ENCODE measurements around the gene ZDHHC11. TPM values are rescaled to one million over a fixed set of nuclear protein-coding genes. Genes with fewer than 3 reads are reported as not detected.

ZDHHC11 gene
- total RNA-seq, 8 experiments from 2014 or later = 2.0 to 11.9 (median 6.8) TPM

DNA sequence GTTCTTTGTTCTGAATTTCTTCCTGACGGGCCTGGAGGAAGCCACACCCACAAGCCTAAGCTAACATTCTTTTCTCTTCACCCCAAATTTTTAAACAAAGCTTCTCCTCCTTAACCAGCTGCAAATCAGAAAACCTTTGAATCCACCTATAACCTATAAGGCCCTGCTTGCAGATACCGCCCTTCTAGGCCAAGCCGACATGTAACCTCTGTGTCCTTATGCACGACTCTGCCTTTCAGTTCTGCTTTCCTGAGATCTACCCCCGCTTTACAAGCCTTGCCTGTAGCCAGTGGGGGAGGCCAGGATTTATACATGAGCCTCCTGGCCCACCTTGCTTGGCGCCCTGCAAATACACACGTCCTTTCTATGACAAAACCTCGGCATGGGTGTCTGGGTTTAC, 22.5 kb upstream of the ZDHHC11 start:
- H3K4me1 ChIP-seq (replicated peaks in 1 of 2) = no peaks in the 10 kb centered on the region
- no peak for ATAC-seq (replicated peaks in 6 of 8)
- H3K27ac ChIP-seq = no peak overlapping the region
- WGBS, 10 experiments = 75 to 100% (median 88%) methylated on average over 2 to 7 of the region's 8 CpGs; no CpG with 5 or more reads in 2 of the 10 experiments
- in situ Hi-C loops (cut with MboI; ENCODE audit: low pct_unique_long_range_greater_than_20kb in 2 of 9, low sequenced_read_pairs in 9 of 9, unreplicated experiment in 9 of 9) = no loop called here
- H3K4me3 ChIP-seq = no peak overlapping the region

DNA sequence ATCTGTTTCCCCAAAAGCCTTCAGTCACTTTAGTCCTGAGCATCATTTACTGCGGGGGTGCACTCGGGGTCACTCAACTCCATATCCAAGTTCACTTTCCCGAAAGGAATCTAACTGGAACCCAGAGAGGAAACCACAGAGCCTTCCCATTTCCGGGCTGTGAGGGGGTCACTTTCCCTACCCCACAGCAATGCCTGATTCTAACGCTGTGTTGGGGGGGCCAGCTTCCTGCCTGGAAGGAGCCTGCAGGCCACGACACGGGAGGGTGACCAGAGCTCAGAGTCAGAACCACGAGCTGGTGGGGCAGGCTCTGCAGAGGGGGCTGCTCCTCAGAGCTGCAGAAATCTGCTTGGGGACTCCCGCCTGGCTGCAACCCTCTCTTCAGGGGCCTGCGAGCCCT, 21.5 kb upstream of the ZDHHC11 start:
- 90 to 100% (median 100%) methylated on average over 1 to 7 of the region's 10 CpGs; no CpG with 5 or more reads in 3 of the 10 experiments for WGBS, 10 experiments
- no peak for ATAC-seq (replicated peaks in 6 of 8)
- no peaks in the 10 kb centered on the region for H3K4me1 ChIP-seq (replicated peaks in 1 of 2)
- in situ Hi-C loops (cut with MboI; ENCODE audit: low pct_unique_long_range_greater_than_20kb in 2 of 9, low sequenced_read_pairs in 9 of 9, unreplicated experiment in 9 of 9) = no loop called here
- no peak overlapping the region for H3K4me3 ChIP-seq
- H3K27ac ChIP-seq = no peak overlapping the region

DNA sequence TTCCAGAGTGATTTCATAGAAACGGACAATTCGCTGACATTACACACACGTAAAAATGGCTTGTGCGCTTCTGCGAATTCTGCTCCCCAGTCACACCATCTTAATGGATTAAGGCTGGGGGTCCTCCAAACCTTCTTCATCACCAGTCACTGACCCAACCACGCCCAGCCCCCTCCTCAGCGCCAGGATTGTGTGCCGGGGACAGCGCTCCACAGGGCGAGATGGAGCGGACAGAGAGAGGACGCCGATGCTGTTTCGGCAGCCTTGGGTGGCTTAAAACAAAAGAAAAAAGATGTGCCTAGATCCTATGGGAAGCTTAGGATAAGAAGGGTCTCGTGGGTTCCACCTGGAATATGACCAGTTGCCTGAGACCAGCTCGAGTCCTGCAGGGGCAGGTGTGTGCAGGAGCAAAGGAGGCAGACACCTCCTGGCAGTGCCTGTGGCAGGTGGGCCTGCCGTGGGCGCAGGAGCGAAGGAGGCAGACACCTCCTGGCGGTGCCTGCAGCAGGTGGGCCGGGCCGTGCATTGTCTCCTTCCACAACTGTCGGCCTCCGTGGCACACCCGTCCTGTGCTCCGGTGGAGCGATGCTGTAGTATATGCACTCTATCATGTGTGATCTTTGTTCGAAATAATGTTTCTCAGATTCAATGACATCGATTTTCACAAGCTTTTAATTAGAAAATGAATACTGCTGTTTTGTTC, 21.0 kb upstream of the ZDHHC11 start:
- H3K4me1 ChIP-seq (replicated peaks in 1 of 2) = no peaks in the 10 kb centered on the region
- no peak overlapping the region for H3K27ac ChIP-seq
- in situ Hi-C loops (cut with MboI; ENCODE audit: low pct_unique_long_range_greater_than_20kb in 2 of 9, low sequenced_read_pairs in 9 of 9, unreplicated experiment in 9 of 9) = no loop called here
- no peak overlapping the region for H3K4me3 ChIP-seq
- no peak for ATAC-seq (replicated peaks in 6 of 8)
- 20 to 98% (median 93%) methylated on average over 1 to 17 of the region's 29 CpGs; no CpG with 5 or more reads in 1 of the 10 experiments for WGBS, 10 experiments

DNA sequence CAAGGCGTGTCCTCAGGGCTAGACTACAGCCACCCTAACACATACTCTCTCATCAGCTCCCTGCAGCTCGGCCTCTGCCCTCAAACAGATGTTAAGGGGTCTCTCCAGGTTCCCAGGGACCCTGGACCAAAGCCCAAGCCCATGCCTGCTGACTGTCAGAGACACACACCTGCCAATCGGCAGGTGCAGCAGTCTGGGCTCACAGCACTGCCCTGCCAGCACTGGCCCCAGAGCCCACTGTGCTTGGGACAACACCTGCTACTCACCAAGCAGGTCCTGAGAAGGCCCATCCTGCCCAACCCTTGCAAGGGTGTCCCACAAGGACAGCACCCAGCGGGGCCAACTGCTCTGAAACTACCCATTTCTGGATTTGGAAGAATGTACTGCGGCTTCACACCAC, 20.2 kb upstream of the ZDHHC11 start:
- H3K4me3 ChIP-seq = no peak overlapping the region
- in situ Hi-C loops (cut with MboI; ENCODE audit: low pct_unique_long_range_greater_than_20kb in 2 of 9, low sequenced_read_pairs in 9 of 9, unreplicated experiment in 9 of 9) = no loop called here
- H3K27ac ChIP-seq = no peak overlapping the region
- WGBS, 10 experiments = 83 to 100% (median 85%) methylated on average over 1 to 3 of the region's 5 CpGs; no CpG with 5 or more reads in 6 of the 10 experiments
- no peaks in the 10 kb centered on the region for H3K4me1 ChIP-seq (replicated peaks in 1 of 2)
- ATAC-seq (replicated peaks in 6 of 8) = no peak

DNA sequence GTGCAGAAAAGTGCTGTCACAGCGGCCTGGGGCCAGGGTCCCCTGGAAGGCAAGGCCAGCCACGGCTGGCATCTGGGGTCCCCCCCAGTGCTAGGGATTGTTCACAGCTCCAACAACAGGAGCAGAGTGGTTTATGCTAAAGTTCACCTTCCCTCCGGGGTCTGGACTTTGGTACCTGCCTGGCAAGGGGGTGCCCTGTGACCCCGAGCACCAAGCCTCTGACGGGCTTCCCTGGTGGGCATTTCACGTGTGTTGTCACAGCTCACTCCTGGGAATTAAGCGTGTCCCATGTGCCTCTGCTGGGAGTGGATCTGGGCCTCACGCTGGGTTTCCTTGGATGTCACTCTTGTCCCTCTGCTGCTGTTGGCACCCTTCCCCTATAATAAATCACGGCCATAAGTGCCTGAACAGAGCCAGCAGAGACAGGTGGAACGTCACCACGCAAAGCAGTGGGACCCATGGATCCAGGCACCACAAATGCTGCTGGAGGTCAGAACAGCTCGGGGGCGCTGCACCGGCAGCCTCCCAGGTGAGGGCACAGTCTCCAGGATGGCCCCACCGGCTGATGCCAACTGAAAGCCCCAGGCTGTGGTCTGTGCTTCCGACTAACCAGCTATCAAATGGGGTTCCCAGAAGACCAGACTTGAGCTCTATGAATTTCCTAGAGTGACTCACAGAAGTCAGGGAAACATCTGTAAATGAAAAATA, 17.8 kb upstream of the ZDHHC11 start:
- no peak for ATAC-seq (replicated peaks in 6 of 8)
- WGBS, 10 experiments = 91 to 100% (median 94%) methylated on average over 1 to 10 of the region's 16 CpGs; no CpG with 5 or more reads in 3 of the 10 experiments
- no peak overlapping the region for H3K4me3 ChIP-seq
- in situ Hi-C loops (cut with MboI; ENCODE audit: low pct_unique_long_range_greater_than_20kb in 2 of 9, low sequenced_read_pairs in 9 of 9, unreplicated experiment in 9 of 9) = no loop called here
- H3K27ac ChIP-seq = no peak overlapping the region
- no peaks in the 10 kb centered on the region for H3K4me1 ChIP-seq (replicated peaks in 1 of 2)

DNA sequence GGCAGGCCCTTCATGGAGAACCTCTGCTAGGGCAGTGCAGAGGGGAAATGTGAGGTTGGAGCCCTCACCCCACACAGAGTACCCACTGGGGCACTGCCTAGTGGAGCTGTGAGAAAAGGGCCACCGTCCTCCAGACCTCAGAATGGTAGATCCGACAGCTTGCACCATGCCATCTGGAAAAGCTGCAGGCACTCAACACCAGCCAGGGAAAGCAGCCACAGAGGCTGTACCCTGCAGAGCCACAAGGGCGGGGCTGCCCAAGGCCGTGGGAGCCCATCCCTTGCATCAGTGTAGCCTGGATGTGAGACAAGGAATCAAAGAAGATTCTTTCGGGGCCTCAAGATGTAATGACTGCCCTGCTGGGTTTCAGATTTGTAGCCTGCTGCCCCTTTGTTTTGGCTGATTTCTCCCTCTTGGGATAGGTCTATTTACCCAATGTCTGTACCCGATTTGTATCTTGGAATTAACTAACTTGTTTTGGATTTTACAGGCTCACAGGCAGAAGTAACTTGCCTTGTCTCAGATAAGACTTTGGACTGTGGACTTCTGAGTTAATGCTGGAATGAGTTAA, 16.6 kb upstream of the ZDHHC11 start:
- Histone ChIP-seq H3K4me1 (replicated peaks in 1 of 2) (no peaks in the 10 kb centered on the region), H3K27ac (no peak overlapping the region), H3K4me3 (no peak overlapping the region)
- 93 to 100% (median 94%) methylated on average over 2 to 3 of the region's 6 CpGs; no CpG with 5 or more reads in 7 of the 10 experiments for WGBS, 10 experiments
- ATAC-seq (replicated peaks in 6 of 8) = peak in 2 of 8 experiments; percentile 17 to 28
- in situ Hi-C loops (cut with MboI; ENCODE audit: low pct_unique_long_range_greater_than_20kb in 2 of 9, low sequenced_read_pairs in 9 of 9, unreplicated experiment in 9 of 9) = no loop called here

DNA sequence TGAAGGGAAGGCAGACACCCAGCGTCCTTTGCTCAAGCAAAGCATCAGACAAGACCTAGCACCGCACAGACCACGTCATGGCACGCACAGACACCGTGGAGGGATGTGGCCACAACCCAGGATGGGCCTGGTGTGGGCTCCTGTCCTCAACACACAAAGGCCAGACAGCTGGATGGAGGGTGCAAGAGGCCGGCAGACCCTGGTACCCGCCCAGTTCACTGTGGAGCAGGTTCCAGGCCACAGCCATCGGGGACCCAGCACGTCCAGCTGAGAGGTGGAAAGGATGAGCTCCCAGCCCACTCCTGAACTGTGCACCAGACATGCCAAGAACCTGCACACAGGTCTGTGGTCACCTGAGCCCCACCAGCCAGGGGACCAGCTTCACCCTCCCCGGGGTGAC, 15.0 kb upstream of the ZDHHC11 start:
- 60 to 100% (median 100%) methylated on average over 1 to 3 of the region's 10 CpGs; no CpG with 5 or more reads in 7 of the 10 experiments for WGBS, 10 experiments
- in situ Hi-C loops (cut with MboI; ENCODE audit: low pct_unique_long_range_greater_than_20kb in 2 of 9, low sequenced_read_pairs in 9 of 9, unreplicated experiment in 9 of 9) = no loop called here
- ATAC-seq (replicated peaks in 6 of 8) = no peak
- Histone ChIP-seq H3K27ac (no peak overlapping the region), H3K4me1 (replicated peaks in 1 of 2) (no peaks in the 10 kb centered on the region), H3K4me3 (no peak overlapping the region)

DNA sequence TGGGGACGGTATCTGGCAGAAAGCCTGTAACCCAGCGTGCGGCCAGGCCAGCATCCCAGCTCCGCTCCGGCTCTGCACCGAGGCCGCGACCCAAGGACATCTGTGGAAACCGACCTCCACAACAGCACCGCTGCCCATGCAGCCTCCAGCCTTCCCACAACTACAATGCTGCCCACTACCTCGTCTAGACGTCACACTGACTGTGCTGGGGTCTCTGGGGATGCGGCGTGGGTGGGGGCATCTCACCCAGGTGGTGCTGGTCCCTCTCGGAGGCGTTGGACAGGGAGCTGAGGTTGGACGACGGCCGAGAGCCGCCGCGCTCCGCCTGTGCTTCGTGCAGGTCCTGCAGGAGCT, 14.4 kb upstream of the ZDHHC11 start:
- in situ Hi-C loops (cut with MboI; ENCODE audit: low pct_unique_long_range_greater_than_20kb in 2 of 9, low sequenced_read_pairs in 9 of 9, unreplicated experiment in 9 of 9) = no loop called here
- WGBS, 10 experiments = 92 to 100% (median 98%) methylated on average over 2 to 6 of the region's 24 CpGs; no CpG with 5 or more reads in 6 of the 10 experiments
- no peak for ATAC-seq (replicated peaks in 6 of 8)
- no peak overlapping the region for H3K27ac ChIP-seq
- H3K4me3 ChIP-seq = no peak overlapping the region
- H3K4me1 ChIP-seq (replicated peaks in 1 of 2) = no peaks in the 10 kb centered on the region

DNA sequence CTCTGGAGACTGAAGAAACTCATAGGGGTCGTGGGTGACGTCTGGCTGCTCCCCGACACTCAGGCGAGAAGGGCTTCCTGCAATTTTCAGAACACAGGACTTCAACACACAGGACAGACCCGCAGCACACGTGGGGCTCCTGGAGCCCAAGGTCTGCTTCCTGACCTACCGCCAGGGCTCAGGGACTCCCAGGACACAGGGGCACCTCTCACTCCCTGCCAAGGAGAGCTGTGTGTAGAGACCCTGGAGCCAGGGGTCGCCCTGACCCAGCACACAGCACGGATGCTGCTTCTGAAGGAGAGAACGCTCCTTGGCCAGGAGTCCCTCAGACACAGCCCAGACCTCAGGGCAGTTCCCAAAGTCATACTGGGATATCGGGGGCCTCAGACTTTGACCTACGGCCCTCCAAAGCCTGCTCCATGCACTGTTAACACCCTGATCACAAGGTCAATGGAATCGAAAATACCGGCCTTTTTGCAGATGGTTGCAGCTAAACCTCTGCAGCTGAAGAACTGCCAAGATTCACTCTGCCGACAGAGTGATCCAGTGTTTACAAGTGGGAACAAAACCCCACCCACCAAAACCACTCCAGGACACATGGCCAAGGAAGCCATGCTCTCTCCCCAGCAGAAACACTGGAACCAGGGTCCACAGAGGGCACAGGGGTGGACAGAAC, 13.8 kb upstream of the ZDHHC11 start:
- WGBS, 10 experiments = 32 to 100% (median 85%) methylated on average over 2 to 6 of the region's 15 CpGs; no CpG with 5 or more reads in 5 of the 10 experiments
- H3K4me1 ChIP-seq (replicated peaks in 1 of 2) = no peaks in the 10 kb centered on the region
- peak in 1 of 8 experiments; percentile 13 for ATAC-seq (replicated peaks in 6 of 8)
- in situ Hi-C loops (cut with MboI; ENCODE audit: low pct_unique_long_range_greater_than_20kb in 2 of 9, low sequenced_read_pairs in 9 of 9, unreplicated experiment in 9 of 9) = no loop called here
- H3K27ac ChIP-seq = no peak overlapping the region
- no peak overlapping the region for H3K4me3 ChIP-seq

DNA sequence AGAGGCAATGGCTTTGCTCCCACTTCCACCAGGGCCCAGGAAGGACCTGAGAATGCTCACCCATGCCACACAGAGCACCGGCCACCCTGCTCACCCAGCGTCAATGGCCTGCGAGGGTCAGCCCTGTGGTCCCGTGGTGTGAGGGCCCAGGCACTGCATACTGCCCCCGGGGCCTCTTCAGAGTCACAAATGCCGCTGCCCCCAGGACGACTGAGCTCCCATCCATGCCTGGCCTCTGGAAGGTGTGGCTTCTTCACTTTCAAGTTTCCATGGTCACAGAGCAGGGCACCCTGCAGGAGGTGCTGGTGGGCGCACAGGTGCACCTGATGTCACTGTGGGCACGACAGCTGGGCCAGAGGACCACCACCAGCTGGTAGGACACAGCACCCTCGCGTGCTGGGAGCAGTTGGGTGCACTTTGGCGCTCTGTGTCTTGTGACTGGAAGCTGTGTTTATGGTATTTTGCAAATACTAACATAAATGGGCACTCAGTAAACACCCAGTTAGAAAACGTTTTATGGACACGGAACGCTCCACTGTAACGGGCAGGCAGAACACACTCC, 12.5 kb upstream of the ZDHHC11 start:
- 80 to 100% (median 92%) methylated on average over 2 to 6 of the region's 16 CpGs; no CpG with 5 or more reads in 6 of the 10 experiments for WGBS, 10 experiments
- ATAC-seq (replicated peaks in 6 of 8) = peak in 3 of 8 experiments; percentile 6 to 8 (median 8)
- no peak overlapping the region for H3K4me3 ChIP-seq
- no peaks in the 10 kb centered on the region for H3K4me1 ChIP-seq (replicated peaks in 1 of 2)
- no peak overlapping the region for H3K27ac ChIP-seq
- in situ Hi-C loops (cut with MboI; ENCODE audit: low pct_unique_long_range_greater_than_20kb in 2 of 9, low sequenced_read_pairs in 9 of 9, unreplicated experiment in 9 of 9) = no loop called here

DNA sequence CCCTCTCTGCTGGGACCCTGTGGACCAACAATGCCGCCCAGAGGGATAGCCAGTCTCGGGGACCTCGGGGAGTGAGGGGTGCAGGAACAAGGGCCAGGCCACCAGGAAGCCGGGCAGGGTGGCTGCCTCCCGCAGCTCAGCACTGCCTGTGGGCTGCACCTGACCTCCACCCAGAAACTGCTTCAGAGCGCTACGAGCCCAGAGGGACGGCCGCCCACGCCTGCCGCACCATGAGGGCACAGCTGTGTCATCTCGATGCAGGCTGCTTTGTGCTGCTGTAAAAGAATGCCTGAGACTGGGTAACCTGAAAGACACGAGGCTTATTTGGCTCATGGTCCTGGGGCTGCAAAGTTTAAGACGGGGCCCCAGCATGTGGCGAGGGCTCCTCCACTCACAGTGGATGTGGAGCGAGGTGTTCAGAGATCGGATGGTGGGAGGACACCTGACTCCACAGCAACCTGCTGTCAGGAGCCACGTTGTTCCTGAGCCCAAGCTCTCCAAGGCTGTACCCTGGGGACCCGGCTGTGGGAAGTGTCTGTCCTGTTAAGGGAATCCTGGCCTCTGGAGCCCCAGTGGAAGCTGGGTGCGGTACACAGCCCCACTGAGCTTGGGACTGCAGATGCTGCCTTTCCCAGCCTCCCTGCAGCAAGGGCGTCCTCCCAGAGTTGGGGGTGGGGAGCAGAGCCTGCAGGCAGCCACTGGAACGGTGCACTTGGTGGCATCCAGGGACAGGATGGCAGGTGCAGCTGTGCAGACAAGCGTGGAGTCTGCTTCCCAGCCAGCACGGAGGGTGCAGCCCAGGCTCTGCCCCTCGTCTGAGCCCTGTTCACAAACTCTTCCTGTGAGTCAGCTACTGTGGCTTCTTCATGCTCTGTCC, 11.8 kb upstream of the ZDHHC11 start:
- H3K27ac ChIP-seq = no peak overlapping the region
- no peaks in the 10 kb centered on the region for H3K4me1 ChIP-seq (replicated peaks in 1 of 2)
- no peak overlapping the region for H3K4me3 ChIP-seq
- ATAC-seq (replicated peaks in 6 of 8) = peak in 4 of 8 experiments; percentile 8 to 15 (median 10)
- in situ Hi-C loops (cut with MboI; ENCODE audit: low pct_unique_long_range_greater_than_20kb in 2 of 9, low sequenced_read_pairs in 9 of 9, unreplicated experiment in 9 of 9) = no loop called here
- 40 to 100% (median 94%) methylated on average over 1 to 15 of the region's 25 CpGs; no CpG with 5 or more reads in 4 of the 10 experiments for WGBS, 10 experiments
